HG03280 (cell line): ENCODE data around the gene MBIP.
"Not testable (repeated sequence)": the region's sequence is repeated elsewhere in the genome, so short reads cannot be mapped to it uniquely, and the experiment has no call there.

Experiments used
- ATAC-seq: cut with Tn5 transposase; IDR thresholded peaks from one replicate; pipeline ENCODE4 v1.9.1; 2021; ENCODE audit warnings: mild to moderate bottlenecking, moderate library complexity; ENCODE audit not compliant: unreplicated experiment

MBIP gene, protein sequence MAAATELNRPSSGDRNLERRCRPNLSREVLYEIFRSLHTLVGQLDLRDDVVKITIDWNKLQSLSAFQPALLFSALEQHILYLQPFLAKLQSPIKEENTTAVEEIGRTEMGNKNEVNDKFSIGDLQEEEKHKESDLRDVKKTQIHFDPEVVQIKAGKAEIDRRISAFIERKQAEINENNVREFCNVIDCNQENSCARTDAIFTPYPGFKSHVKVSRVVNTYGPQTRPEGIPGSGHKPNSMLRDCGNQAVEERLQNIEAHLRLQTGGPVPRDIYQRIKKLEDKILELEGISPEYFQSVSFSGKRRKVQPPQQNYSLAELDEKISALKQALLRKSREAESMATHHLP

DNA sequence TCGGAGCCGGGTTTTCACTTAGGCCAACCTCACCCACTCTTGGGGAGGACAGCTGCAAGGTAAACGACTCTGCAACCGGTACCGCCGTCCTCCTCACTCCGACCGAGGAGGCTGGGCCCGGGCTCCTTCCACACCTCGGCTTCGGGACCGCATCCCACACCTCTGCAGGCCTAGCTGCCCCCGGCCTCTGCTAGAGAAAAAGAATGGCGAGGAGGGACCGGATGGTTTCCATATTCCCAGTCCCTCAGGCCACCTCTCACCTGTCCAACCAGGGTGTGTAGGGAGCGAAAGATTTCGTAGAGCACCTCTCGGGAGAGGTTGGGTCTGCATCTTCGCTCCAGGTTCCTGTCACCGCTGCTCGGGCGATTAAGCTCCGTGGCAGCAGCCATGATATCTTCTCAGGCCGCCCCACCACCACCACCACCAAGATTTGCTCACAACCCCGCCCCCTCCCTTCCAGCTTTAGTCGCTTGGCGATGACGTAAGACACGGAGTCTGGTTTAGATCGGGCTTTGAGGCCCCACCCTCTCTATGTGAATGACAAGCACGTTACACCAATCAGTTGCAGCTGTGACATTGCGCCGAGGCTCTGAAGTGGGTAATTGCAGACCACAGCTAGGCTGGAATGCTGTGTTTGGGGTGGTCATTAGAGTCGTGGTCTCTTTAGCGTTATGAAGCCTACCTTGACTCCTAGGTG is at the start of gene MBIP:
TSS of gene MBIP (minus strand) at position 438 of the 697 bp plus-strand sequence. CDS start at position 389, 49 bp downstream.
- ATAC-seq: peak; percentile 99

DNA sequence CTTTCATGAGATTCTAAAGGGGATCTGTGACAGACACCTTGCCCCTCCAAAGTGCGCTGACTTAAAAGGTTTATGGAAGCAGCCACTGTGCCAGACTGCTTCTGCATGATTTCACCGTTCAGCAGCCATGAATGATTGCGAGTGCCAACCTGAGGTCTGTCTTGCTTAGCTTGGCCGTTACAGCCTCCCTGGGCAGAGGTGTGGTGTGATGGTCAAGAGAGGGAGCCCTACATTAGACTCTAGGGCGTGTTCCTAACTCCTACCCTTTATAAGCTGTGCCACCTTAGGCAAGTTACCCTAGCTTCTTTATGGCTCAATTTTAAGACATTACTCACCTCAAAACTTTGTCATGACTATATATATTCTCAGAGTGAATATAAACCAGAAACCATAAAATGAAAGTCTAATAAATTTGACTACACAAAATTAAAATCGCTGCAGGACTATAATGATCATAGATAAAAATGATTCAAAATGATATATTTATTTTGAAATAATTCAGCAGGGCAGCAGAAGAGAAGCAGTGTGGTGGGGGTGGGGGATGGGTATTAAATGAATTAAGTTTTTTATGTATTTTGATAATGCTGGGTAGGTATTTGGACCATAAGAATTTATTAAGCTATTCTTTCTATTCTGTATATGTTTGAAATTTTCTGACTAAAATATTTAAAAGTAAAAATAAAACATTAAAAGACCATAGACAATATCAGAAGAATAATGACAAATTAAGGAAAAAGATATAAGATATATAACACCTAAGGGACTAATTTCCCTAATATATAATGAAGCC is 47.7 kb upstream of the MBIP start:
- ATAC-seq: no peak

DNA sequence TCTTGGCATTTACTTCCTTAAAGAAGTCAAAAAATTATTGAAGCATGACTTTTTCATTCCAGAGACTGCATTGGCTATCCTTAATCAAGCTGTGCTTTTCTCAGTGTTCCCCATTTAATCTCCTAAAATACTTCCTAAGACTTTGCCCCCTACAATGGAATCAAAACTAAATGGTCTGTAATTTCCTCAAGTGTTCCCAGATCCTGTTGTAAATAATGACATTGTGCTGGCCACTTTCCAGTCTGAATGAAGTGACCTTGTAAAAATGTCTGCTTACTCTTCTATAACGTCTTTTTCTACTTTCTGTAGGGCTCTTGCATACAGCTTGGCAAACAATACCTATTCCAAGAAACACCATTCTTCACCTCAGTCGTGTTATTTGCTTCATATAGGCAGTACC is 45.3 kb upstream of the MBIP start:
- no peak for ATAC-seq

DNA sequence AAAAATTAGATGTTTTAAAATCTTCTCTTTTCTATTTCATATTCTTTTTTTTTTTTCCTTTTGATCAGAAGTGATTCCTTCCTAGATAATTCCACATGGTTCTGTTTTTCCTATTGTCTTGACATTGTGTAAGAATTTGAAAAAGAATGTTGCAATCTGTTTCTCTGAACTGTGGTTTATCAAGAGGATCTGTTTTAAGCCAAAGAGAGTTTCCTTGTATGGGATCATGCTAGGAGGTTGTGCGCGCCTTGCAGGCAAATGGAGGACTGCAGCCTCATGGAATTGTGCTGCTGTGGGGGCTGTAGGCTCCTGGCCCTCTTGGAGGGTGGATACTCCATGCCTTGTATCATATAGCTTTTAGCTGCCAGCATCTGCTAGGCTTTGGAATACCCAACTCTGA is 43.3 kb upstream of the MBIP start:
- no peak for ATAC-seq

DNA sequence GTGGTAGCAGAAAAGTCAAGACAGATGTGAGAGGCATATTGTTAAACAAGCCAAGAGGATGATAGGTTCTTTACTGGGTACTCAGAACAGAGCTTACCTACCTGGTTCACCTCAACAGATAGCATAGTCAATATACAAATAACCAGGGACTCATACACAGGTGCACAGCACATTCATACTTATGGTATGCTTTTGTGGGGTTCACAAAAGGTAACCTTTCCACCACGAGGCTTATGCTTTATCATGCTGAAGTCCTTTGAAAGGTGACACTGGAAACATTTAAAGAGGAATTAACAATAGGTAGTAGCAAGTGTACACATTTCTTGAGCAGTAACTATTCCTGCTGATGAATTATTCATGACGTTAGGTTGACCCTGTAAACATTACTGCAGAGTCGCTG is 42.2 kb upstream of the MBIP start:
- no peak for ATAC-seq

DNA sequence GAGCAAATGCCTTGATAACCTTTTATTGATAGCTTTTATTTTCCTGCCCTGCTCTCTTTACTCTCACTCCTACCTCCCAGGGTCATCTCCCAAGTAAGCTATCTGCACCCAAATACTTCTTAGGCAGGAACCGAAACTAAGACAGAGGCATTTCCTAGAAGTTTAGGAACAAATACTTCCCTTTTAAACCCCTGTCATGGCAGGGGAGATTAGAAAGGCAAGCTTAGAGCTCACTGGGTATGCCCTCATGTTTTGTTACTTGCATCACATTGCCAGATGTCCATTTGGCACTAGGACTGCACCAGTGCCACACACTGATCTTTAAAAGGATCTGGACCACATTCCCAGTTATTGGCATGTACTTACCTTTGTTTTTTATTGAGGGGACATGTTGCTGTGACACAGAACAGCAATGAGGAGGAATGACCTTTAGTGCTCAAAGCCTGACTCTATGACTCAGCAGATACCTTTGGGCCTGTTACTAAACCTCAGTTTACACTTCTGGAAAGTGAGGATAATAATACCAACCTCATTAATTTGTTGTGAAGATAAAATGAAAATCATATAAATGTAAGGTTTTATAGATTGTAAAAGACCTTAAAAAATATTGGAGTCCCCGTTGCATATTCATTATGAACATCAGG is 40.9 kb upstream of the MBIP start:
- no peak for ATAC-seq

DNA sequence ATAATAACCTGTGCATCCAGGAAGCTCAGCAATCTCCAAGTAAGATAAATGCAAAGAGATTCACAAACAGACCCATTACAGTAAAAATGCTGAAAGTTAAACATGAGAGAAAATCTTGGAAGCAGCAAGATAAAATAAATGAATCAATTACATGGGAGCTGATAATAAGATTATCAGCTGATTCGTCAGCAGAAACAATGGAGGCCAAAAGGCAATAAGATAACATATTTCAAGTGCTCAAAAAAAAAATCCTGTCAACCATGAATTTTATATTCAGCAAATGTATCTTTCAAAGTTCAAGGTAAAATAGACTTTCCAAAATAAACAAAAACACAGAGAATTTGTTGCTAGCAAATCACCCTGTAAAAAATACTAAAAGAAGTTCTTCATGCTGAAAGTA is 36.4 kb upstream of the MBIP start:
- ATAC-seq: no peak

DNA sequence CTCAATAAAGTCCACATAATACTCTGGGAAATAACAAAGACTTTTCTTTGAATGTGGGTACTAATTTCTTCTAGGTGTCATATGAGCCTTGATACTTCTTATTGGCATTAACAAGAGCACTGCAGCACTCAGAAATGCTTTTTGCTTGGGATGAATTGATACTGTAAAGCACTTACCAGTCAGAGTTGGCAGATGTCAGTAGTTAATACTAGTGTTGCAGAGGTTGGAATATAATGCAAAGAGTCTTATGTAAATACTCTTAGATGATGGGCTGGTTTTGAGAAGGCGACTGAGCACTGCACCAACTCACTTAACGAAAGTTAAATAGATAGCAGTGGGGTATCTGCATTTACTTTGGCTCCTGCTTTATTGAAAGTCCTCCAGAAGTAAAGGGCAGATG is 25.6 kb upstream of the MBIP start:
- ATAC-seq: no peak

DNA sequence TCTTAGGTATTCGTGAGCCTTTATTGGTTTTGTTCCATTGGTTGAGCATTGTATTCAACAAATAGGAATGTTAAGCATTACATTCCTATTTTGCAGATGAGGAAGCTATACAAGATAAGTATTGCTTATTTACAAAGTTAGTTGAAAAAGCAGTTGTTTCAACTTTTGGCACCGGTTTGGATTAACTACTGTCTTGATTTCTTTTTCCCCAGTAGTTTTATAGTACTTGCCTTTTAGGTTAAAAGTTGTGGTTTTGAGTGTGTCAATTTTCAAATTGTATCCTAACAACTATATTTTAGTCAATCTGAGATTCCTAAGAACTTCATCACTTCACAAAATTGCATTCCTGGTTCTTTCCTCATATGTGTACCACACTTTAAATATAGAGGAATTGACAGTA is 23.8 kb upstream of the MBIP start:
- ATAC-seq: no peak

DNA sequence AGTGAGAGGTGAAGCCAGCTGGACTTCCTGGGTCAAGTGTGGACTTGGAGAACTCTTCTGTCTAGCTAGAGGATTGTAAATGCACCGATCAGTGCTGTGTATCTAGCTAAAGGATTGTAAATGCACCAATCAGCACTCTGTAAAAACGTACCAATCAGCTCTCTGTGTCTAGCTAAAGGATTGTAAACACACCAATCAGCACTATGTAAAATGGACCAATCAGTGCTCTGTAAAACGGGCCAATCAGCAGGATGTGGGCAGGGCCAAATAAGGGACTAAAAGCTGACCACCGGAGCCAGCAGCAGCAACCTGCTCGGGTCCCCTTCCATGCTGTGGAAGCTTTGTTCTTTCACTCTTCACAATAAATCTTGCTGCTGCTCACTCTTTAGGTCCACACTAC is 21.4 kb upstream of the MBIP start:
- ATAC-seq: not testable (repeated sequence)

DNA sequence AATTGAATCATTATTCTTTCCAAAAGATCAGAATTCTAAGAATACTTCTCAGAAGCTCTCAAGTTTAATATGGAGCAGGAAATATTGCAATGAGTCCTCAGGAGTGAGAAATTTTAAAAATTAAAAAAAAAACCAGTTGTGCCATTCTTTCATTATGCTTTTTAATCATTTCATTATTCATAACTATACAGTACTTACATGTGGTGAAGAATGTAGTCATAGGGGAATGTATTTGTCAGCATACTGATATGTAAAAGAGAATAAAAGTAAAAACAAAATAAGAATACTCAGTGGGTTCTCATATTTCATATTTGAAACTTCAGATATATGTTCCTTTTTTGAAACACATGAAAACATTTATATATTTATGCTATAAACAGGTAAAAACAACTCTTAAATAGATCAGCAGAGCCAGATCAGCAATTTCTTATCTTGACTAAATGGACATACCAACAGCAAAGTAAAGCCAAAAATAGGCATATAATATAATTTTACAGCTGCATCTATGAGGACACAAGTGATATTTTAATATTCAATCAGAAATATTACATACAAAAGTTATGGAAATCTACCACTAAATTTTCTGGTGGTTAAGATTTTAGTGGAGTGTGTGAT is 19.9 kb upstream of the MBIP start:
- ATAC-seq: no peak

DNA sequence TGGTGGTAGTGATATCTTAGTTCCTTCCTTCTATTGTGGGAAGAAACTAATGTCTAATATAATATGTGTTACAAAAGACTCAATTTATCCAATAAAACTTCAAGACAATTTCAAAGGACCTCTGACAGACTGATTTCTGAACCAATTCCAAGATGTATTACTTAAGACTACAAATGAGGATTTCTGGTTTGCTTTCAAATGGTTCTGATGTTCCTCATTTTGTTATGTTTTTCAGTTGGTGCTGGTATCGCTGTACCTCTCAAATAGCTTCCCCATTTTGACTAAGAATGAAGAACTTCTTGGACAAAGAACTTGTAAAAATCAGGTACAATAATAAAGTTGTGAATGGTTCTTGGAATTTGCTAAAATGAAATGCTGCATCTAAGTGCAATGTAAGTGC is 19.4 kb upstream of the MBIP start:
- ATAC-seq: no peak

DNA sequence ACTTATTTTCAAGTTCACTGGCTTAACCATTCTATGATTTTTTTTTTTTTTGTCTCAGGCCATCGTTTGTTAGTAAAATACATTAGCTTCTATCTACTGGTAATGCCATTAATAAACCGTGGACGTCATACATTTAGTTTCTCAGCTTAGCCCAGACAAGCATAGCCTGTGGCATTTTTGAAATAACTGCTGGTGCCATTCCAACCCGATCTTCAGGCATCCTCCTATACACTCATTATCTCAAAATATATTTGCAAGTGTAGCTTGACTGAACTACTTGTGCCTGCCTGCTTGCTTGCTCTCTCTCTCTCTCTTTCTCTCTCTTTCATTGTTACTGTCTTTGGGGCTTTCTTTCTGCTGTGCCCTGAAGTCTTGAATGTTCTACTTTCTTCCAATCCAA is 12.7 kb upstream of the MBIP start:
- no peak for ATAC-seq

DNA sequence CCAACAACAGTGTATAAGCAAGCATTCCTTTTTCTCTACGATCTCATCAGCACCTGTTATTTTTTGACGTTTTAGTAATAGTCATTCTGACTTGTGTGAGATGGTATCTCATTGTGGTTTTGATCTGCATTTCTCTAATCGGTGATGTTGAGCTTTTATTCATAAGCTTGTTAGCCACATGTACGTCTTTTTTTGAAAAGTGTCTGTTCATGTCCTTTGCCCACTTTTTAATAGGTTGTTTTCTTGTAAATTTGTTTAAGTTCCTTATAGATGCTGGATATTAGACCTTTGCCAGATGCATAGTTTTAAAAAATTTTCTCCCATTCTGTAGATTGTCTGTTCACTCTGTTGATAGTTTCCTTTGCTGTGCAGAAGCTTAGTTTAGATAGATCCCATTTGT is 7.1 kb upstream of the MBIP start:
- not testable (repeated sequence) for ATAC-seq

DNA sequence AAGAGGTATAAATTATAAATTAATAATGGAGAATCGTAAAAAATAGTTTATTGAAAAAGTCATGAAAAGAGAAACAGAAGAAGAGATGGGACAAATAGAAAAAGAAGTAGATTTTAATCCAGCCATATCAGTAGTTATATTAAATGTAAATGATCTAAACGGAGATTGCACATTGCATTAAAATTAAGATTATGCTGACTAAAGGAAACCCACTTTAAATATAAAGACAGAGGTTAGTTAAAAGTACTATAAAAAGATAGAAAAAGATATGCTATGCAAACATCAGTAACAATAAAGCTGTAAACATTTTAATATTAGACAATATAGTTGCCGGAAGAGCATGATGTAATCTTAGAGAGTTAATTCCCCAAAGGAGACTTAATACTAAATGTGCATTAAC is 5.4 kb upstream of the MBIP start:
- no peak for ATAC-seq

DNA sequence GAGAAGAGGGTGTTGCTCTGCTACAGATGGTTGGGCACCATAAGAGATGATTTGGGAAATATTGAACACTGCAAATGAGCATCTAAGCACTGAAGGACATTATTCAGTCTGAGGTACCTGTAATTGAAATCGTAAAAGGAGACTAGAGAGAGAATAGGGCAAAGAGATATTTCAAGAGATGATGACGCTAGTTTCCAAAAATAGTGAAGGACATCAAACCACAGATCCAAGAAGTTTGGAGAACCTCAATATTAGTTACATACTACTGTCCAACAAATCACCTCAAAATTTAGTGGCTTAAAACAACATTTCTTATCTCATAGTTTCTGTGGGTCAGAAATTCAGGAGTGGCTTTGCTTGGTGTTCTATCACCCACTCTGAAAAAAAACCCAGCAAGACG is 4.5 kb upstream of the MBIP start:
- ATAC-seq: no peak

DNA sequence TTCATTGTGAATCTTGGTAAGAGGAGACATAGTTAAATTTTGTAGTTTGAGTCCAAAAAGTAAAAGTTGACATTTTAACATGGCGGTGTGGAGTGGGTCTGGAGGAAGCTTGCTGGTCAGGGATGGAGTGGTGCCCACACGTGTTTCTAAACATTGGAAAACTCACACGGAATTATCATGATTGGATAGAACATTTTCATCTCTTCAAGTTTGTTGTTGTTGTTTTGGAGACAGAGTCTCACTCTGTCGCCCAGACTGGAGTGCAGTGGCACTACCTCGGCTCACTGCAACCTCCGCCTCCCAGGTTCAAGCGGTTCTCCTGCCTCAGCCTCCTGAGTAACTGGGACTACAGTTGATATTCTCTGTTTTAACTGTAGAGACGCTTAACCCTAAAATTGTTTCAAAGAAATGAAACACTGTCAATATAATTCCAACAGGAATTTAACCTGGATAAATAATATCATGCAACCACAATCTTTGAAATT is 502 bp upstream of the MBIP start:
- ATAC-seq: peak; percentile 27

DNA sequence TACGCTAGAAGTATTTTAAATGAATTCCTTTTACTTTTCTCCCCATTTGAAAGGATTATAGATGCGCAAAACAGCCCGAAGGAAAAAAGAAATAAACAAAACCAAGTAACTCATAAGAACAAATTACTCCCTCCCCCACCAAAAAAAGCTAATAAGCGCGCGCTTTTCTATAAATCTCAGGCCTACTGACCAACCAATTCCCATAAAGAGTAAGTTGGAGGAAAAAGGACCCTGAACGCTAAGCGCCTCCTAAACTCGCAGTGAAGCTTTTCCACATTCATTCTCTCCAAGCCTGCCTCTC is 588 bp downstream of the MBIP start:
- no peak for ATAC-seq

DNA sequence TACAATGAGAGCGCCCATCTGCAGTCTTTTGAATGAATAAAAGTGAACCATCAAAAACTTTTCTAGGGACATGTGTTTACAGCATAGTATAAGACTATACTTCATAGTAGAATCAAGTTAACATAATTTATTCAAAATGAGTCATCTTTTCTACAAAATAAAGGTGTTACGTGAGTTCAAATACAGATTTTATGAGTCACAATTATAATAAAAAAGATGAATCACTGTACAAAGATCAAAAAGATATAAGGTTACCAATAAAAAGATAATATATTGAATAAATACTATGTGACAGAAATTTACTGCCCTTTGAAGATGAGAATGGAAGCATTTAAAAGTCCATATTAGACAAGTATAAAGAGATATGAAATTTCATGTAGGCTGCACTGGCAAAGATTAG is 2.8 kb downstream of the MBIP start:
- ATAC-seq: no peak

DNA sequence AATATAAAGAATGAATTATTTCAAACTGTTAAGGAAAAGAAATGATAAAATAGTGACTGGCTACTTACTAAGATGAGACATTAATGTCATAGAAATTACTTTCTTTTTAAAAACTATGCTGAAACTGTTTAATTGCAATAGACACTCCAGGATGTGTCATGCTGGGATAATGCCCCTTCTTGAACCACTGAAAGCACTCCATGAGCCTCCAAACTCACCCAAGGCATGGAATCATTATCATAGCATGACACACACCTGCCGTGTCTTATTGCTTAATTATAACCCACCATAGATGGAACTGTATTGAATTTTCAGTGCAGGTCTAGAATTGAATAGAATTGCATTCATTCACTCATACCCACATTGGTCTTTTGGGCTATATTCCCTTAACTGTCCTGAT is 4.3 kb downstream of the MBIP start:
- no peak for ATAC-seq
